Measurements from ENCODE around the gene NOXA1. TPM values are rescaled to one million over a fixed set of nuclear protein-coding genes. Genes with fewer than 3 reads are reported as not detected.

Gene NOXA1
- total and polyA plus RNA-seq, 2 donors (not counting 1 experiment from before 2014, with no cell fraction given), result 0.08 to 0.66 TPM

DNA sequence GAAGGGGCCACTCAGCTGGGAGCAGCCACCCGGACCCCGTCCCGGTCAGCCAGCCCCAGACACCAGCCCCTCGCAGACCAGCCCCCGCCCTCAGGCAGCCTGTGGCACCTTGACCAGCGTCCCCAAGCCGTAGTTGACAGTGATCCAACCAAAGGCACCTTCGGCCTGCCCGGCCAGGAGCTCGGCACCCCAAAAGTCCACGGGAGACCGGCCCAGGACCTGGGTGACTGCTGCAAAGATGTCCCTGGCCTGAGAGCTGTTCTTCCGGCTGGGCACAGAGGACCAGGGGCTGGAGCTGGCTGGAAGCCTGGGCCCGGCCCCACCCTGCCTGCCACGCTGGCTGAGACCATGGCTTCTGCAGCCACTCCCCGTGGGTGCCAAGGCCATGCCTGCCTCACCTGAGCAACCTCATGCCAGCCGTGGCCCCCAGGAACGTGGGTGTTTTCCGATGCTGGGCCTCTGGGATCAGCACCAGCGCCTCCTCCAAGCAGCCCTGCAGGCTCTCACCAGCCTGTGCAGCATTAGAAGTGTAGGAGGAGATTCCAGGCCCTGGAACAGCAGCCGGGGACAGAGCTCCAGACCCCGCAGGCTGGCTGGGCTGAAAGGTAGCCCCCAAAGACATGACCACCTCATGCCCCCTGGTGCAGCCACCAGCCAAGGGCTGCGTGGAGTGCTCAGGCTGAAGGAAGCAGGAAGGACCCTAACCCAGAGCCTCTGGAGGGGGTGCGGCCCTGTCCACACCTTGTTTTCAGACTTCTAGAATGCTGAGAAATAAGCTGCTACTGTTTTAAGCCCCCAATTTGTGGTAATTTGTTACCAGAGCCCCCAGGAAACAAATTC is 13.8 kb downstream of the NOXA1 start:
- Histone ChIP-seq H3K9me3 (ENCODE audit: control insufficient read depth, insufficient read depth, low read depth, low read length) (no peaks in the 10 kb centered on the region), H4K20me1 (ENCODE audit: control insufficient read depth, extremely low read depth, insufficient read depth, low read length) (no peaks in the 10 kb centered on the region), H3K4me2 (ENCODE audit: extremely low read depth, insufficient read depth, low read length) (no peak overlapping the region), H3K27me3 (ENCODE audit: control insufficient read depth, insufficient read depth, low read length) (no peaks in the 10 kb centered on the region), H3K4me3 (replicated peaks in 1 of 4; ENCODE audit: control extremely low read depth in 1 of 4, insufficient read depth in 1 of 4, low read depth in 3 of 4, low read length in 4 of 4) (no peak overlapping the region), H2AFZ (ENCODE audit: low read length) (no peak overlapping the region), H3K27ac (ENCODE audit: insufficient read depth, low read length) (no peak overlapping the region), H3K79me2 (ENCODE audit: control insufficient read depth, insufficient read depth, low read length) (no peaks in the 10 kb centered on the region), H3K9ac (ENCODE audit: insufficient read depth, low read length) (no peak overlapping the region), H3K4me1 (ENCODE audit: control insufficient read depth, extremely low read depth, insufficient read depth, low read length) (no peaks in the 10 kb centered on the region), H3K36me3 (ENCODE audit: control insufficient read depth, insufficient read depth, low read length) (no peaks in the 10 kb centered on the region)
- no peak for DNase-seq (ENCODE audit: low read depth in 2 of 2)
- TF ChIP-seq, protein P1, sequence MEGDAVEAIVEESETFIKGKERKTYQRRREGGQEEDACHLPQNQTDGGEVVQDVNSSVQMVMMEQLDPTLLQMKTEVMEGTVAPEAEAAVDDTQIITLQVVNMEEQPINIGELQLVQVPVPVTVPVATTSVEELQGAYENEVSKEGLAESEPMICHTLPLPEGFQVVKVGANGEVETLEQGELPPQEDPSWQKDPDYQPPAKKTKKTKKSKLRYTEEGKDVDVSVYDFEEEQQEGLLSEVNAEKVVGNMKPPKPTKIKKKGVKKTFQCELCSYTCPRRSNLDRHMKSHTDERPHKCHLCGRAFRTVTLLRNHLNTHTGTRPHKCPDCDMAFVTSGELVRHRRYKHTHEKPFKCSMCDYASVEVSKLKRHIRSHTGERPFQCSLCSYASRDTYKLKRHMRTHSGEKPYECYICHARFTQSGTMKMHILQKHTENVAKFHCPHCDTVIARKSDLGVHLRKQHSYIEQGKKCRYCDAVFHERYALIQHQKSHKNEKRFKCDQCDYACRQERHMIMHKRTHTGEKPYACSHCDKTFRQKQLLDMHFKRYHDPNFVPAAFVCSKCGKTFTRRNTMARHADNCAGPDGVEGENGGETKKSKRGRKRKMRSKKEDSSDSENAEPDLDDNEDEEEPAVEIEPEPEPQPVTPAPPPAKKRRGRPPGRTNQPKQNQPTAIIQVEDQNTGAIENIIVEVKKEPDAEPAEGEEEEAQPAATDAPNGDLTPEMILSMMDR (conservative IDR thresholded peaks at IDR 0.05 in 1 of 2, IDR thresholded peaks at IDR 0.05 in 1 of 2; ENCODE audit: low read depth in 1 of 2, low read length in 2 of 2), result no peak
- no peak for TF ChIP-seq EZH2 (IDR thresholded peaks at IDR 0.05; ENCODE audit: low read length, missing control alignments)

DNA sequence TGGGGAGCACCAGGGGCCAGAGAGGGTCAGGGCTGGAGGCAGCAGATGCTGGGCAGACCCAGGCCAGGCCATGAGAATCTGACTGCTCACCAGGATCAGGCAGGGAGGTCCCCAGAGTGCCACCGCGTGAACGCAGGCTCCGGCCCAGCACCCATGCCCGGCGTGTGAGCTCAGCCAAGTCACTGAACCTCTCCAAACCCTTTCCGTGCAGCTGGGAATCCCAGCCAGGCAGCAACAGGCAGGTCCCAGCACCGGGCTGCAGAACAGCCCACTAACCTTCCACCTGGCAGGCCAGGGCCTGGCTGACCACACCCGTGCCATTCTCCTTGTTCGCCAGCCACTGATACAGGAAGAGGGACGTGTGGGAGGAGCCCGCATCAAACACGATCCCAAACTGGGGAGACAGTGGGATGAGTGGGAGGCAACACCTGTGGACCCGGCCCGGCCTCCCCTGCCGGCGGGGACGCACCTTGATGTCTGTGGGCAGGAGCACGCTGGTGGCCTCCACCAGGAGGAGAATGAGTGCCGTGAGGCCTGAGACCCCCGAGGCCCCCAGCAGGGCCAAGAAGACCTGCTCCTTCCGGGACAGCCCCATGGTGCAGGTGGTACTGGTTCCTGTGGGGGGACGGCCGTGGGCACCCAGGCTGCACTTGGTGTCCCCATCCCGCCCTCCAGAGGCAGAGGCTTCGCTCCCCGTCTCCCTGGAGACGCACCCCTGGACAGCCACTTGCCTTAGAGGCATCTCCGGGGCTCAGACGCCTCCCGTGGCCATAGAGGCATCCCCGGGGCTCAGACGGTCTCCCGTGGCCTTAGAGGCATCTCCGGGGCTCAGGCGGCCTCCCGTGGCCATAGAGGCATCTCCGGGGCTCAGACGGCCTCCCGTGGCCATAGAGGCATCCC is 14.7 kb downstream of the NOXA1 start:
- Histone ChIP-seq H2AFZ (ENCODE audit: low read length) (no peak overlapping the region), H3K4me2 (ENCODE audit: extremely low read depth, insufficient read depth, low read length) (no peak overlapping the region), H3K27me3 (ENCODE audit: control insufficient read depth, insufficient read depth, low read length) (no peaks in the 10 kb centered on the region), H3K4me3 (replicated peaks in 1 of 4; ENCODE audit: control extremely low read depth in 1 of 4, insufficient read depth in 1 of 4, low read depth in 3 of 4, low read length in 4 of 4) (no peak overlapping the region), H3K36me3 (ENCODE audit: control insufficient read depth, insufficient read depth, low read length) (no peaks in the 10 kb centered on the region), H3K9ac (ENCODE audit: insufficient read depth, low read length) (no peak overlapping the region), H3K27ac (ENCODE audit: insufficient read depth, low read length) (no peak overlapping the region), H3K9me3 (ENCODE audit: control insufficient read depth, insufficient read depth, low read depth, low read length) (no peaks in the 10 kb centered on the region), H3K79me2 (ENCODE audit: control insufficient read depth, insufficient read depth, low read length) (no peaks in the 10 kb centered on the region), H3K4me1 (ENCODE audit: control insufficient read depth, extremely low read depth, insufficient read depth, low read length) (no peaks in the 10 kb centered on the region), H4K20me1 (ENCODE audit: control insufficient read depth, extremely low read depth, insufficient read depth, low read length) (no peaks in the 10 kb centered on the region)
- TF ChIP-seq EZH2 (IDR thresholded peaks at IDR 0.05; ENCODE audit: low read length, missing control alignments), result no peak
- TF ChIP-seq, protein P1 (conservative IDR thresholded peaks at IDR 0.05 in 1 of 2, IDR thresholded peaks at IDR 0.05 in 1 of 2; ENCODE audit: low read depth in 1 of 2, low read length in 2 of 2), result no peak
- DNase-seq (ENCODE audit: low read depth in 2 of 2), result no peak

DNA sequence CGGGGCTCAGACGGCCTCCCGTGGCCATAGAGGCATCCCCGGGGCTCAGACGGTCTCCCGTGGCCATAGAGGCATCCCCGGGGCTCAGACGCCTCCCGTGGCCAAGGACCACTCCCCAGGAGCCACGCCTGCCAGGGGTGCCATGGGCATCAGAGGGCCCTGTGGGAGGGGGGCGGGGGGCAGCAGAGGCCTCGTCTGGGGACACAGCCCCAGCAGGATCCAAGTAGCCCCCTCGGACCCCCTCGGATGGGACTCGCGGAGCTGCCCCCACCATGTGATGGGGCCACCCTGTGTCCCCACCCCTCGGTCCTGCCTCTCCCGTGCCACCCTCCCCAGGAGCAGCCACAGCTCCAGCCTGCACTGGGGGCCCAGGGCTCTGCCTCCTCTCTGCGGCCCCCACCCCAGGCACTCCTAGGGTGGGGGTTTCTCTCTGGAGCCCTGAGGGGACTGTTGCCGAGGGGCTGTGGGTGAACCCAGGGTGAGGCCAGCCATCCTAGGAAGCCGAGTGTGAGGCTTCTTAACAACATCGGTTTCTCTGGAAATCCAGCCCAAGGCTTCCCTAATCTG is 15.5 kb downstream of the NOXA1 start:
- H3K9ac ChIP-seq (ENCODE audit: insufficient read depth, low read length), result no peak overlapping the region
- H3K36me3 ChIP-seq (ENCODE audit: control insufficient read depth, insufficient read depth, low read length), result no peaks in the 10 kb centered on the region
- no peak overlapping the region for H3K4me2 ChIP-seq (ENCODE audit: extremely low read depth, insufficient read depth, low read length)
- no peak for DNase-seq (ENCODE audit: low read depth in 2 of 2)
- no peaks in the 10 kb centered on the region for H3K4me1 ChIP-seq (ENCODE audit: control insufficient read depth, extremely low read depth, insufficient read depth, low read length)
- H4K20me1 ChIP-seq (ENCODE audit: control insufficient read depth, extremely low read depth, insufficient read depth, low read length), result no peaks in the 10 kb centered on the region
- H3K4me3 ChIP-seq (replicated peaks in 1 of 4; ENCODE audit: control extremely low read depth in 1 of 4, insufficient read depth in 1 of 4, low read depth in 3 of 4, low read length in 4 of 4), result no peak overlapping the region
- H3K9me3 ChIP-seq (ENCODE audit: control insufficient read depth, insufficient read depth, low read depth, low read length), result no peaks in the 10 kb centered on the region
- TF ChIP-seq, protein P1 (conservative IDR thresholded peaks at IDR 0.05 in 1 of 2, IDR thresholded peaks at IDR 0.05 in 1 of 2; ENCODE audit: low read depth in 1 of 2, low read length in 2 of 2), result no peak
- no peak for TF ChIP-seq EZH2 (IDR thresholded peaks at IDR 0.05; ENCODE audit: low read length, missing control alignments)
- H2AFZ ChIP-seq (ENCODE audit: low read length), result no peak overlapping the region
- H3K27me3 ChIP-seq (ENCODE audit: control insufficient read depth, insufficient read depth, low read length), result no peaks in the 10 kb centered on the region
- no peaks in the 10 kb centered on the region for H3K79me2 ChIP-seq (ENCODE audit: control insufficient read depth, insufficient read depth, low read length)
- H3K27ac ChIP-seq (ENCODE audit: insufficient read depth, low read length), result no peak overlapping the region

Measured in fibroblast of lung (primary cell).